Duodenal mucosa (tissue), 2 donors: ENCODE data around the gene NUDT1.

Source experiments
- H3K27ac ChIP-seq: one replicate; pipeline ENCODE4 v1.7.0; 2013; ENCODE audit warnings: low read depth, low read length
- H3K27me3 ChIP-seq, 2 donors: one replicate each; pipeline ENCODE4 v1.7.0; 2013; ENCODE audit warnings: low read length in 2 of 2, control low read depth in 1 of 2; ENCODE audit not compliant: insufficient read depth in 2 of 2, control insufficient read depth in 1 of 2
- H3K36me3 ChIP-seq, 2 donors: one replicate each; pipeline ENCODE4 v1.7.0; 2013; ENCODE audit warnings: low read length in 2 of 2, control low read depth in 1 of 2; ENCODE audit not compliant: insufficient read depth in 2 of 2, control insufficient read depth in 1 of 2
- H3K4me1 ChIP-seq, 2 donors: one replicate each; pipeline ENCODE4 v1.7.0; 2013; ENCODE audit warnings: low read length in 2 of 2, control low read depth in 1 of 2; ENCODE audit not compliant: insufficient read depth in 2 of 2, control insufficient read depth in 1 of 2
- H3K4me3 ChIP-seq, 2 donors: one replicate each; pipeline ENCODE4 v1.7.0; 2013; ENCODE audit warnings: low read length in 2 of 2, low read depth in 1 of 2
- H3K9ac ChIP-seq, 2 donors: one replicate each; pipeline ENCODE4 v1.7.0; 2013; ENCODE audit warnings: low read length in 2 of 2, low read depth in 1 of 2
- H3K9me3 ChIP-seq, 2 donors: one replicate each; pipeline ENCODE4 v1.7.0; 2013; ENCODE audit warnings: low read length in 2 of 2, control low read depth in 1 of 2; ENCODE audit not compliant: control insufficient read depth in 1 of 2

NUDT1 gene

GRCh38 chr7:2222516-2222915 is 19.5 kb upstream of the NUDT1 start:
- peaks cover 3 to 68% of the 10 kb centered on the region in 2 donors for H3K36me3 ChIP-seq
- H3K4me3 ChIP-seq = no peak overlapping the region
- no peak overlapping the region for H3K9ac ChIP-seq
- H3K27me3 ChIP-seq = no peaks in the 10 kb centered on the region
- H3K27ac ChIP-seq = no peak overlapping the region
- no peaks in the 10 kb centered on the region for H3K9me3 ChIP-seq
- H3K4me1 ChIP-seq = no peaks in the 10 kb centered on the region

- Histone ChIP-seq H3K9me3 (no peaks in the 10 kb centered on the region), H3K4me1 (no peaks in the 10 kb centered on the region), H3K9ac (no peak overlapping the region), H3K36me3 (peaks cover 0 to 68% of the 10 kb centered on the region in 2 donors), H3K27ac (no peak overlapping the region), H3K27me3 (no peaks in the 10 kb centered on the region), H3K4me3 (no peak overlapping the region)
Observed at GRCh38 chr7:2223321-2223720, 18.7 kb upstream of the NUDT1 start.

- Histone ChIP-seq H3K9me3 (no peaks in the 10 kb centered on the region), H3K9ac (no peak overlapping the region), H3K27me3 (no peaks in the 10 kb centered on the region), H3K4me1 (no peaks in the 10 kb centered on the region), H3K27ac (no peak overlapping the region), H3K36me3 (peaks cover 2 to 69% of the 10 kb centered on the region in 2 donors), H3K4me3 (no peak overlapping the region)
Observed at GRCh38 chr7:2224491-2224928, 17.5 kb upstream of the NUDT1 start.

GRCh38 chr7:2224934-2225333 is 17.1 kb upstream of the NUDT1 start:
- H3K9ac ChIP-seq = no peak overlapping the region
- no peaks in the 10 kb centered on the region for H3K27me3 ChIP-seq
- no peaks in the 10 kb centered on the region for H3K4me1 ChIP-seq
- no peaks in the 10 kb centered on the region for H3K9me3 ChIP-seq
- H3K27ac ChIP-seq = no peak overlapping the region
- peaks cover 4 to 72% of the 10 kb centered on the region in 2 donors for H3K36me3 ChIP-seq
- H3K4me3 ChIP-seq = no peak overlapping the region

- Histone ChIP-seq H3K36me3 (peaks cover 4 to 69% of the 10 kb centered on the region in 2 donors), H3K9me3 (no peaks in the 10 kb centered on the region), H3K9ac (no peak overlapping the region), H3K27ac (no peak overlapping the region), H3K4me1 (no peaks in the 10 kb centered on the region), H3K27me3 (no peaks in the 10 kb centered on the region), H3K4me3 (no peak overlapping the region)
Observed at GRCh38 chr7:2225336-2225735, 16.7 kb upstream of the NUDT1 start.

- H3K36me3 ChIP-seq = peaks cover 4 to 66% of the 10 kb centered on the region in 2 donors
Observed at GRCh38 chr7:2225830-2226229, 16.2 kb upstream of the NUDT1 start.

GRCh38 chr7:2227699-2228098 is 14.3 kb upstream of the NUDT1 start:
- no peaks in the 10 kb centered on the region for H3K9me3 ChIP-seq
- peaks cover 4 to 58% of the 10 kb centered on the region in 2 donors for H3K36me3 ChIP-seq
- no peaks in the 10 kb centered on the region for H3K27me3 ChIP-seq

More at GRCh38 chr7:2225830-2226229, 16.2 kb upstream of the NUDT1 start:
- H3K4me1 ChIP-seq = peaks cover 0 to under 1% of the 10 kb centered on the region in 2 donors
- no peak overlapping the region for H3K4me3 ChIP-seq
- no peak overlapping the region for H3K9ac ChIP-seq
- no peaks in the 10 kb centered on the region for H3K9me3 ChIP-seq
- no peak overlapping the region for H3K27ac ChIP-seq
- no peaks in the 10 kb centered on the region for H3K27me3 ChIP-seq

GRCh38 chr7:2228921-2229320 is 13.1 kb upstream of the NUDT1 start:
- Histone ChIP-seq H3K27ac (no peak overlapping the region), H3K27me3 (no peaks in the 10 kb centered on the region), H3K4me1 (peaks cover 0 to 19% of the 10 kb centered on the region in 2 donors), H3K9me3 (no peaks in the 10 kb centered on the region), H3K4me3 (no peak overlapping the region), H3K36me3 (peaks cover 4 to 51% of the 10 kb centered on the region in 2 donors), H3K9ac (no peak overlapping the region)

More at GRCh38 chr7:2227699-2228098, 14.3 kb upstream of the NUDT1 start:
- H3K27ac ChIP-seq = no peak overlapping the region
- peaks cover 0 to 14% of the 10 kb centered on the region in 2 donors for H3K4me1 ChIP-seq
- no peak overlapping the region for H3K4me3 ChIP-seq
- no peak overlapping the region for H3K9ac ChIP-seq

- Histone ChIP-seq H3K27me3 (no peaks in the 10 kb centered on the region), H3K4me3 (no peak overlapping the region), H3K27ac (no peak overlapping the region), H3K4me1 (peaks cover 0 to 19% of the 10 kb centered on the region in 2 donors), H3K9ac (no peak overlapping the region), H3K9me3 (no peaks in the 10 kb centered on the region), H3K36me3 (peaks cover 4 to 49% of the 10 kb centered on the region in 2 donors)
Observed at GRCh38 chr7:2229467-2229866, 12.6 kb upstream of the NUDT1 start.

- H3K9me3 ChIP-seq = no peaks in the 10 kb centered on the region
- H3K27me3 ChIP-seq = no peaks in the 10 kb centered on the region
- no peak overlapping the region for H3K9ac ChIP-seq
- H3K36me3 ChIP-seq = peaks cover 12 to 49% of the 10 kb centered on the region in 2 donors
- no peak overlapping the region for H3K4me3 ChIP-seq
- no peak overlapping the region for H3K27ac ChIP-seq
- H3K4me1 ChIP-seq = peaks cover 0 to 19% of the 10 kb centered on the region in 2 donors
Observed at GRCh38 chr7:2230226-2230625, 11.8 kb upstream of the NUDT1 start.

- no peak overlapping the region for H3K4me3 ChIP-seq
- peaks cover 14 to 43% of the 10 kb centered on the region in 2 donors for H3K36me3 ChIP-seq
- peaks cover 0 to 19% of the 10 kb centered on the region in 2 donors for H3K4me1 ChIP-seq
- H3K9ac ChIP-seq = no peak overlapping the region
- no peaks in the 10 kb centered on the region for H3K9me3 ChIP-seq
- no peak overlapping the region for H3K27ac ChIP-seq
- H3K27me3 ChIP-seq = no peaks in the 10 kb centered on the region
Observed at GRCh38 chr7:2230882-2231281, 11.1 kb upstream of the NUDT1 start.
